H1 (cell line): ENCODE data around the gene TMEM54. TPM values are rescaled to one million over a fixed set of nuclear protein-coding genes. Genes with fewer than 3 reads are reported as not detected.
A peak's percentile ranks its signal among the peaks of the same experiment; 100 is the strongest.

Experiments
- CTCF ChIA-PET: fragments of 300-600 bp; sonication (Branson Sonifier 250); formaldehyde crosslinking; loops from one replicate; lab custom pipeline; 2021; ENCODE audit not compliant: partially characterized antibody; lab: Charles Lee
- POLR2A ChIA-PET: fragments of 300-600 bp; sonication (Branson Sonifier 250); formaldehyde crosslinking; loops from one replicate; lab custom pipeline; 2021; ENCODE audit warnings: inconsistent platforms; ENCODE audit not compliant: partially characterized antibody; lab: Charles Lee
- DNase-seq, 2 experiments: peaks; one replicate each; pipeline versions ENCODE4 v3.0.0 to v3.0.0-alpha.2; 2010 to 2022; ENCODE audit warnings: low spot score in 2 of 2, low read depth in 1 of 2, mixed read lengths in 1 of 2
- FAIRE-seq: peaks from 2 replicates; lab custom pipeline; 2011; peaks lifted over from hg19 to GRCh38; lab: Jason Lieb, UNC
- H2AFZ ChIP-seq: 2 replicates; pipeline ENCODE4 v1.8.1; 2012; ENCODE audit warnings: low read length, inconsistent platforms
- H2AK5ac ChIP-seq: 2 replicates; pipeline ENCODE4 v1.6.1; 2013; ENCODE audit warnings: low read depth, low read length
- H2BK120ac ChIP-seq: replicated peaks from 2 replicates; pipeline ENCODE3; 2013; ENCODE audit warnings: low read depth, low read length, inconsistent platforms
- H2BK12ac ChIP-seq: 2 replicates; pipeline ENCODE4 v1.6.1; 2013; ENCODE audit warnings: low read depth, low read length
- H2BK15ac ChIP-seq: 2 replicates; pipeline ENCODE4 v1.6.1; 2013; ENCODE audit warnings: low read length
- H2BK20ac ChIP-seq: 2 replicates; pipeline ENCODE4 v1.6.1; 2013; ENCODE audit warnings: low read length
- H2BK5ac ChIP-seq: 2 replicates; pipeline ENCODE4 v1.6.1; 2013; ENCODE audit warnings: low read depth, low read length
- H3K14ac ChIP-seq: 2 replicates; pipeline ENCODE4 v1.6.1; 2013; ENCODE audit warnings: inconsistent platforms; ENCODE audit not compliant: insufficient read length
- H3K18ac ChIP-seq: 2 replicates; pipeline ENCODE4 v1.6.1; 2013; ENCODE audit warnings: low read length; ENCODE audit errors: extremely low read depth
- H3K23ac ChIP-seq: 2 replicates; pipeline ENCODE4 v1.6.1; 2013; ENCODE audit warnings: inconsistent platforms; ENCODE audit not compliant: insufficient read length
- H3K23me2 ChIP-seq: 2 replicates; pipeline ENCODE4 v1.6.1; 2013; ENCODE audit warnings: low read depth, low read length
- H3K27ac ChIP-seq: 2 replicates; pipeline ENCODE4 v1.6.1; 2011; ENCODE audit warnings: low read depth, low read length, inconsistent platforms
- H3K27me3 ChIP-seq, 4 experiments: replicated peaks in 1 of 4; 1 replicate in 1 of 4; 2 replicates in 3 of 4; pipeline versions ENCODE4 v1.6.1 to v1.8.1; 2011 to 2013; ENCODE audit warnings: low read length in 3 of 4, mild to moderate bottlenecking in 3 of 4, inconsistent platforms in 2 of 4, mixed read lengths in 2 of 4, moderate library complexity in 1 of 4; ENCODE audit not compliant: control insufficient read depth in 3 of 4, insufficient read depth in 3 of 4; ENCODE audit errors: extremely low read depth in 1 of 4
- H3K36me3 ChIP-seq, 4 experiments: 2 replicates each; pipeline versions ENCODE4 v1.6.1 to v1.8.1; 2011 to 2013; ENCODE audit warnings: mild to moderate bottlenecking in 4 of 4, low read length in 3 of 4, moderate library complexity in 2 of 4, control low read depth in 1 of 4, inconsistent platforms in 1 of 4; ENCODE audit not compliant: insufficient read depth in 4 of 4, control insufficient read depth in 2 of 4
- H3K4ac ChIP-seq: replicated peaks from 2 replicates; pipeline ENCODE3; 2013; ENCODE audit warnings: low read length, low read depth, mixed read lengths, inconsistent platforms; ENCODE audit not compliant: insufficient read length
- H3K4me1 ChIP-seq, 4 experiments: replicated peaks in 1 of 4; 1 replicate in 1 of 4; 2 replicates in 3 of 4; pipeline versions ENCODE4 v1.6.1 to v1.8.1; 2011 to 2013; ENCODE audit warnings: low read length in 3 of 4, inconsistent platforms in 2 of 4, mixed read lengths in 1 of 4; ENCODE audit not compliant: insufficient read depth in 4 of 4, control insufficient read depth in 3 of 4
- H3K4me2 ChIP-seq, 2 experiments: 2 replicates each; pipeline versions ENCODE4 v1.6.1 to v1.8.1; 2011 to 2013; ENCODE audit warnings: low read depth in 2 of 2, low read length in 2 of 2, control low read depth in 1 of 2, inconsistent platforms in 1 of 2, mild to moderate bottlenecking in 1 of 2; ENCODE audit not compliant: insufficient read depth in 1 of 2
- H3K4me3 ChIP-seq, 4 experiments: fragments of 200-600, 300-600 bp in 1 of 4; sonication (generic), shearing (Covaris generic), sonication (Bioruptor Twin) in 1 of 4; 2 replicates each; pipeline versions ENCODE4 v1.5.1 to v1.8.1; 2011 to 2016; ENCODE audit warnings: low read length in 4 of 4, low read depth in 3 of 4, control low read depth in 2 of 4, inconsistent platforms in 2 of 4, mild to moderate bottlenecking in 2 of 4, mixed read lengths in 1 of 4, moderate library complexity in 1 of 4; ENCODE audit not compliant: insufficient read depth in 2 of 4; ENCODE audit errors: extremely low read depth in 1 of 4
- H3K56ac ChIP-seq: replicated peaks from 2 replicates; pipeline ENCODE3; 2013; ENCODE audit warnings: low read depth, mild to moderate bottlenecking, mixed read lengths, low read length, inconsistent platforms; ENCODE audit not compliant: insufficient read length
- H3K79me1 ChIP-seq: 2 replicates; pipeline ENCODE4 v1.6.1; 2013; ENCODE audit warnings: low read depth, low read length, control low read depth
- H3K79me2 ChIP-seq, 2 experiments: 2 replicates each; pipeline versions ENCODE4 v1.6.1 to v1.8.1; 2012 to 2013; ENCODE audit warnings: low read length in 2 of 2, mild to moderate bottlenecking in 2 of 2, inconsistent platforms in 1 of 2; ENCODE audit not compliant: insufficient read depth in 2 of 2, control insufficient read depth in 1 of 2
- H3K9ac ChIP-seq, 4 experiments: replicated peaks in 1 of 4; 1 replicate in 1 of 4; 2 replicates in 3 of 4; pipeline versions ENCODE4 v1.6.1 to v1.8.1; 2011 to 2013; ENCODE audit warnings: low read depth in 3 of 4, low read length in 3 of 4, control low read depth in 2 of 4, mild to moderate bottlenecking in 2 of 4, moderate library complexity in 2 of 4, inconsistent platforms in 1 of 4; ENCODE audit errors: extremely low read depth in 1 of 4
- H3K9me3 ChIP-seq, 2 experiments: 2 replicates each; pipeline versions ENCODE4 v1.6.1 to v1.8.1; 2012 to 2013; ENCODE audit warnings: mild to moderate bottlenecking in 2 of 2, moderate library complexity in 2 of 2, control low read depth in 1 of 2, inconsistent platforms in 1 of 2, low read depth in 1 of 2, low read length in 1 of 2, mixed read lengths in 1 of 2; ENCODE audit not compliant: insufficient read depth in 2 of 2
- H4K20me1 ChIP-seq, 2 experiments: replicated peaks in 1 of 2; 2 replicates each; pipeline versions ENCODE3 to v1.8.1; 2011 to 2013; ENCODE audit warnings: inconsistent platforms in 2 of 2, low read length in 2 of 2, mild to moderate bottlenecking in 1 of 2; ENCODE audit not compliant: insufficient read depth in 2 of 2, control insufficient read depth in 1 of 2
- H4K5ac ChIP-seq: 2 replicates; pipeline ENCODE4 v1.6.1; 2013; ENCODE audit warnings: low read length, low read depth, mixed read lengths, inconsistent platforms; ENCODE audit not compliant: insufficient read length
- H4K8ac ChIP-seq: 2 replicates; pipeline ENCODE4 v1.8.0; 2013; ENCODE audit warnings: mild to moderate bottlenecking, moderate library complexity, low read length, inconsistent platforms; ENCODE audit not compliant: insufficient read depth; ENCODE audit errors: extremely low read depth
- H4K91ac ChIP-seq: replicated peaks from 2 replicates; pipeline ENCODE3; 2013; ENCODE audit warnings: low read length, mixed read lengths, inconsistent platforms; ENCODE audit not compliant: insufficient read length
- ASH2L ChIP-seq: fragments of 200-600, 300-600 bp; sonication (generic); IDR thresholded peaks from one replicate; pipeline ENCODE4 v1.7.1; 2017; ENCODE audit warnings: low read length
- ATF3 ChIP-seq: IDR thresholded peaks from 2 replicates; pipeline ENCODE4 v1.6.1; 2011; ENCODE audit warnings: low read depth, mild to moderate bottlenecking, low read length; ENCODE audit not compliant: insufficient read depth
- CEBPB ChIP-seq: IDR thresholded peaks from 2 replicates; pipeline ENCODE4 v1.6.1; 2012; ENCODE audit warnings: low read depth, low read length
- CTCF ChIP-seq, 3 experiments: IDR thresholded peaks; 1 replicate in 2 of 3; 2 replicates in 1 of 3; pipeline versions ENCODE4 v1.5.1 to v1.6.1; 2011; ENCODE audit warnings: low read length in 3 of 3, mild to moderate bottlenecking in 3 of 3, inconsistent platforms in 2 of 3, low read depth in 1 of 3, moderate library complexity in 1 of 3; ENCODE audit not compliant: insufficient read depth in 1 of 3; ENCODE audit errors: control extremely low read depth in 1 of 3
- JUND ChIP-seq: IDR thresholded peaks from 2 replicates; pipeline ENCODE4 v1.6.1; 2011; ENCODE audit warnings: mild to moderate bottlenecking, improper control_type of control experiment, low read length
- KDM4A ChIP-seq: IDR thresholded peaks from one replicate; pipeline ENCODE4 v1.7.1; 2012; ENCODE audit warnings: low read depth, mild to moderate bottlenecking, moderate library complexity, low read length, inconsistent platforms; ENCODE audit not compliant: severe bottlenecking
- RFX5 ChIP-seq: IDR thresholded peaks from 2 replicates; pipeline ENCODE4 v1.6.1; 2011; ENCODE audit warnings: low read depth, low read length, improper control_type of control experiment, borderline replicate concordance
- TEAD4 ChIP-seq: IDR thresholded peaks from 2 replicates; pipeline ENCODE4 v1.6.1; 2012; ENCODE audit warnings: low read depth, low read length, inconsistent platforms, mixed read lengths
- WGBS, 2 experiments: shearing (Covaris generic) in 1 of 2; methylation state at CpG; one replicate each; pipeline versions ENCODE4 v1.1.6 to v1.1.7; 2013 to 2015; ENCODE audit warnings: low lambda C conversion rate in 2 of 2, mixed read lengths in 2 of 2, inconsistent platforms in 1 of 2, low coverage in 1 of 2, missing lambda C conversion rate in 1 of 2; ENCODE audit not compliant: insufficient replicate concordance in 2 of 2, insufficient coverage in 1 of 2, insufficient read length in 1 of 2; ENCODE audit errors: extremely low coverage in 1 of 2, missing lambda C conversion rate in 1 of 2; 5-methylcytosine and 5-hydroxymethylcytosine counted together
- polyA plus RNA-seq, 7 experiments: library from polyadenylated mRNA; depleted of rRNA in 3 of 7; stranded (reverse) in 5 of 7; unstranded in 2 of 7; fragments of >200 nt in 5 of 7; fragments of 200-250 nt in 2 of 7; gene quantifications; 1 replicate in 5 of 7; 2 replicates in 1 of 7; 4 replicates in 1 of 7; pipeline versions ENCODE4 v1.2.1 to v1.2.3, GENCODE V29; 2011 to 2013; ENCODE audit warnings: missing spikeins in 2 of 7, mixed read lengths in 2 of 7
- total RNA-seq: library from RNA; stranded (reverse); fragmentation: NEBNext Ultra II Directional; extraction: Animal tissue kit (Norgen Biotek cat#: 25700); gene quantifications from 2 replicates; pipeline ENCODE4 v1.2.1, GENCODE V29; 2021

Gene TMEM54
- total and polyA plus RNA-seq, 2 of the 8 experiments (the other 6 are each of a cell fraction or from before 2014, with no cell fraction given), result 9.5 to 58.7 TPM

- H2BK20ac ChIP-seq, result no peak overlapping the region
- no peak overlapping the region for H2BK120ac ChIP-seq
- no peaks in the 10 kb centered on the region for H4K20me1 ChIP-seq
- FAIRE-seq (no peak), DNase-seq (no peak)
- no peak overlapping the region for H3K56ac ChIP-seq
- no peak overlapping the region for H4K8ac ChIP-seq
- no peak overlapping the region for H3K27ac ChIP-seq
- H3K36me3 ChIP-seq, result no peaks in the 10 kb centered on the region
- ChIA-PET CTCF (interaction anchor here (1.1 to 2.3 kb wide), 3 partner anchors 10 to 27 kb away, joined by 3 to 13 read pairs (median 5); no protein-coding TSS in a partner anchor), POLR2A (no interaction called here)
- H3K18ac ChIP-seq, result no peak overlapping the region
- no peak overlapping the region for H3K9ac ChIP-seq
- TF ChIP-seq ATF3 (no peak), CTCF (IDR thresholded peaks at IDR 0.05; ENCODE audit: control extremely low read depth in 1 of 3, insufficient read depth in 1 of 3, low read depth in 1 of 3, low read length in 3 of 3) (no peak), KDM4A (no peak), RFX5 (no peak), CEBPB (no peak), ASH2L (no peak), TEAD4 (no peak), JUND (no peak)
- H3K79me2 ChIP-seq, result no peaks in the 10 kb centered on the region
- no peak overlapping the region for H2BK5ac ChIP-seq
- H3K4me2 ChIP-seq, result no peak overlapping the region
- no peak overlapping the region for H4K91ac ChIP-seq
- peak overlapping the region; percentile 43; the same call in 1 of the 2 replicates for H2AFZ ChIP-seq
- H3K23ac ChIP-seq, result no peak overlapping the region
- 68% methylated on average over 4 of the region's 4 CpGs; no CpG with 5 or more reads in 1 of the 2 experiments for WGBS, 2 experiments
- H2AK5ac ChIP-seq, result no peak overlapping the region
- no peak overlapping the region for H3K4me3 ChIP-seq
- H3K4me1 ChIP-seq, result no peaks in the 10 kb centered on the region
- no peak overlapping the region for H4K5ac ChIP-seq
- H2BK15ac ChIP-seq, result no peak overlapping the region
- H3K79me1 ChIP-seq, result no peaks in the 10 kb centered on the region
- H2BK12ac ChIP-seq, result no peak overlapping the region
- no peak overlapping the region for H3K14ac ChIP-seq
- no peaks in the 10 kb centered on the region for H3K9me3 ChIP-seq
- no peaks in the 10 kb centered on the region for H3K23me2 ChIP-seq
- no peak overlapping the region for H3K4ac ChIP-seq
- peaks cover 0 to 4% (median 1%) of the 10 kb centered on the region in 4 experiments; a peak in 5 of 7 replicates for H3K27me3 ChIP-seq
Observed at GRCh38 chr1:32907435-32907834, 6.2 kb upstream of the TMEM54 start.
